Activated naive CD4-positive, alpha-beta T cell treated with Interleukin-2 at 50 U/mL for 16 hours (primary cell): ENCODE results near the gene CDK7.
"Not testable (repeated sequence)": the region's sequence is repeated elsewhere in the genome, so short reads cannot be mapped to it uniquely, and the experiment has no call there.

Source experiments
- DNase-seq: peaks from one replicate; pipeline ENCODE4 v3.0.0-alpha.2; 2020

Gene CDK7

GRCh38 chr5:69237877-69238276, 3.2 kb downstream of the CDK7 start:
- no peak for DNase-seq

DNA sequence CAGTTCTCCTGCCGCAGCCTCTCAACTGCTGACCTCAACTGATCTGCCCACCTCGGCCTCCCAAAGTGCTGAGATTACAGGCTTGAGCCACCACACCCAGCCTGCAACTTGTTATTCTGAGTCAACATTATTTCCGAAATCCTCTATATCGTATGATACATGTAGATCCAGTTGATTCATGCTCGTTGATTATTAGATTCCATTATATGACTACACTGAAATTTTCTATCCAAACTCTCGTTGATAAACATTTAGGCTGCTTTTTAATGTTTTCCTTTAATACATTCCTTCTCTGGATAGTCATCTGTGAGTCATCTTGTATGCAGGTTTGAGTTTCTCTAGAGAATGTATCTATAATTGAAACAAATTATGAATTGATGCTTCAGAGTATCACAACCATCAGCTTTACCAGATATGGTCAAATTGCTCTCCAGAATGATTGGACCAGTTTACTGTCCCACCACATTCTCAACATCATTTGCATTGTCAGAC, 4.1 kb downstream of the CDK7 start:
- DNase-seq = no peak

GRCh38 chr5:69242215-69242927, 7.7 kb downstream of the CDK7 start:
- DNase-seq = no peak

DNA sequence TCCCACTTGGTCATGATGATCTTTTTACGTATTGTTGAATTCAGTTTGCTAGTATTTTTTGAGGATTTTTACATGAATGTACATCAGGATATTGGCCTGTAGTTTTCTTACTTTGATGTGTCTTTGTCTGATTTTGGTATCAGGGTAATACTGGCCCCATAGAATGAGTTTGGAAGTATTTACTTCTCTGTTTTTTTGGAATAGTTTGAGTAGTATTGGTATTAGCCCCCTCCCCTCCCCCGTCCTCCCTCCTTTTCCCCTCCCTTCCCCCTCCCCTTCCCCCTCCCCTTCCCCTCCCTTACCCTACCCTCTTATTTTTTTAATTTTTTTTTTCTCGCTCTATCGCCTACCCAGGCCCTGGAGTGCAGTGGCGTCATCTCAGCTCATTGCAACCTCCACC, 10.3 kb downstream of the CDK7 start:
- DNase-seq = no peak

DNA sequence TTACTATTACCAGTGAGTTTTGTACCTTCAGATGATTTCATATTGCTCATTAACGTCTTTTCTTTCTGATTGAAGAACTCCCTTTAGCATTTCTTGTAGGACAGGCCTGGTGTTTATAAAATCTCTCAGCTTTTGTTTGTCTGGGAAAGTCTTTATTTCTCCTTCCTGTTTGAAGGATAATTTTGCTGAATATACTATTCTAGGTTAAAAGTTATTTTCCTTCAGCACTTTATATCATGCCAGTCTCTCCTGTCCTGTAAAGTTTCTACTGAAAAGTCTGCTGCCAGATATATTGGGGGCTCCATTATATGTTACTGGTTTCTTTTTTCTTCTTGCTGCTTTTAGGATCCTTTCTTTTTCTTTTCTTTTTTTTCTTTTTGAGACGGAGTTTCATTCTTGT, 13.3 kb downstream of the CDK7 start:
- no peak for DNase-seq

- no peak for DNase-seq
Measured at GRCh38 chr5:69250593-69250992, 15.9 kb downstream of the CDK7 start.

- DNase-seq = no peak
Measured at GRCh38 chr5:69252437-69252836, 17.8 kb downstream of the CDK7 start.

DNA sequence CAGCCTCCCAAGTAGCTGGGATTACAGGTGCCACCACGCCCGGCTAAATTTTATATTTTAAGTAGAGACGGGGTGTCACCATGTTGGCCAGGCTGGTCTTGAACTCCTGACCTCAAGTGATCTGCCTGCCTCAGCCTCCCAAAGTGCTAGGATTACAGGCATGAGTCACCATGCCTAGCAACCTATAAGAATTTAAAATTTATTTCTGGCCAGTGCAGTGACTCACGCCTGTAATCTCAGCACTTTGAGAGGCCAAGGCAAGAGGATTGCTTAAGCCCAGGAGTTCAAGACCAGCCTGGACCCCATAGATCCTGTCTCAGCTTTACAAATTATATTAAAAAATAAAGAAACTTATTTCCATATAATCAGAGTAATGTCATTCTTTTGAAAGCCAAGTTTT, 21.3 kb downstream of the CDK7 start:
- DNase-seq = not testable (repeated sequence)

DNA sequence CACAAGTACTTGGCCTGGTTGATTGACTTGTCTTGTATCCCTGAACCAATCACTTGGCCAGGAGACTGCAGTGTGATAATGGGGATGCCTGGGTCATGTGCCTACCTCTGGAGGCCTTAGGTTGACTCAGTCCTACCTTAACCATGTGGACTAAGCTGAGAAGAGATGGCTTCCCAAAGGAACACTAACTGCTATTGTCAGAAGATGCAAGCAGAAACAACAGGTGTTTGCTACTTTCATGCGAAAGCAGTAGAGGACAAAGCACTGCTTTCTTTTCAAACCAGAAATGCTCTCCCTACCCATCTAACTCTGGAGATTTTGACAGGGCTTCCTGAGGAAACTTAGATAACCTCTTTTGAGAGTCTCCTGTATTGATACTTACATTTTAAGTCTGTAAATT, 22.9 kb downstream of the CDK7 start:
- DNase-seq = no peak

DNA sequence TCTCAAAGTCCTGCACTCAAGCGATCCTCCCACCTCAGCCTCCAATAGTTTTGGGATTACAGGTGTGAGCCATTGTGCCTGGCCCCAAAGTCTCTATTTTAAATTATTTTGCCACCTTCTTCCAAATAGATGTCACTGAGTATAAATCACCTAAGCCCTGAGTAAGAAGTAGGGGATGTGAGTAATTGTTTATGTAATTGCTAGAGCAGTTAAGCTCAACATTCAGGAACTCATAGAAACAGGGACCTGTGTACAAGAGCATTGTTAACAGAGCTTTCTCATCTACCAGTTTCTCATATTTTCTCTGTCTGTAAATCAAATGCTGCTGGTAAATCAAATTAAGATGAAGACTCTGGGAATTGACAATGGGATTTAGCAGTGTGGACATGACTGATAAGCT, 26.3 kb downstream of the CDK7 start:
- DNase-seq = no peak

GRCh38 chr5:69265931-69266330, 31.2 kb downstream of the CDK7 start:
- no peak for DNase-seq

GRCh38 chr5:69268899-69269298, 34.2 kb downstream of the CDK7 start:
- no peak for DNase-seq

GRCh38 chr5:69270840-69271239, 36.2 kb downstream of the CDK7 start:
- no peak for DNase-seq

DNA sequence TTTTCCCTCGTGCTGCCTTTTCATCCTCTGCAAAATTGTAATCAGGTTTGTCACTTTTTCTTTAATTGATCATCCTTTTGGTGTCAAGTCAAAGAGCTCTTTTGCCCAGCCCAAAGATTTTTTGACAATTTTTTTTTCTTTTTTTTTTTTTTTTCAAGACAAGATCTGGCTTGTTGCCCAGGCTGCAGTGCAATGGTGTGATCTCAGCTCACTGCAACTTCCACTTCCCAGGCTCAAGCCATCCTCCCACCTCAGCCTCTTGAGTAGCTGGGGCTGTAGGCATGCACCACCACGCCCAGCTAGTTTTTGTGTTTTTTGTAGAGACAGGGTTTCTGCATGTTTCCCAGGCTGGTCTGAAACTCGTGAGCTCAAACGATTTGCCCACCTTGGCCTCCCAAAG, 36.7 kb downstream of the CDK7 start:
- no peak for DNase-seq

GRCh38 chr5:69275563-69275962, 40.9 kb downstream of the CDK7 start:
- no peak for DNase-seq

DNA sequence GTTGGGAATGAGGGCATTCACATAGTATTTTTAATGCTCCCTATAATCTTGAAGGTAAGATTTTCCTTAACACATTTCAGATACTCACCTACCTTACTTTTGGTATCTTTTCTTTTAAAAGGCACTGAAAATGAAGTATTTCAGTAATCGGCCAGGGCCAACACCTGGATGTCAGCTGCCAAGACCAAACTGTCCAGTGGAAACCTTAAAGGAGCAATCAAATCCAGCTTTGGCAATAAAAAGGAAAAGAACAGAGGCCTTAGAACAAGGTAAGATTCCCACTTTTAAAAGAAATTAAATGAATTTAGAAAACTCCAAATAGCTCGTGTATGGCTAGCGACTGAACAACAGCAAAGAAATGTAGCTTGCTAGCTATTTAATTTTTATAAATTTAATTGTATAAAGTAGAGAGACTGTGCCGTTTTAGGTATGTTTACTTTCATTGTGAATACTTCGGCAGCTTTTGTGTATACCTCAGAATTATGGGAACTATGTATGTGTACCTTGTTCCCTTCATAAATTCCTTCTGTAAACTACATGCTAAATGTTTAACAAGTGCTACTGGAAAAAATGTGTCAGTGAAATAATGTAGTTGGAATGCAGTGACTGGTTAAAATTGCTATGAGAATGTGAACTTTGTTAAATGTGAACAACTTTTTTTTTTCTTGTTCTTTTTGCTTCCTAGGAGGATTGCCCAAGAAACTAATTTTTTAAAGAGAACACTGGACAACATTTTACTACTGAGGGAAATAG, 41.9 kb downstream of the CDK7 start:
- no peak for DNase-seq

- no peak for DNase-seq
Measured at GRCh38 chr5:69279517-69279916, 44.8 kb downstream of the CDK7 start.

- no peak for DNase-seq
Measured at GRCh38 chr5:69281114-69281513, 46.4 kb downstream of the CDK7 start.

DNA sequence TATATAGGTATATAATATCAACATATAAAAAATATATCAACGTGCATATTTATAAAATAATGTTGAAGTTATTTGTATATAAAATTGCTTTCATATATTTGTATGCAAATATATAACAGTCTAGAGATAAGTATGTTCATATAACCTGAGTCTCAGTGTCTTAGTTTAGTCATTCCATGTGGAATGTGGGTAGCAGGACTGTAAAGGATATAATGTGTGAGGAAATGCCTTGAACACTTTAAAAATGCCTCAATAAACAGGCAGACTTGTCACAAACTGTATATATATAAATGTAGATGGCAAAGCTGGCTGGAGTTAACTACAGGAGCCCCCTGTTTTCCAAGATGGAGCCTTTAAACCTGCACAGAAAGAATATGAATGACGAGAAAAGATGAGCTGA, 49.5 kb downstream of the CDK7 start:
- DNase-seq = no peak

DNA sequence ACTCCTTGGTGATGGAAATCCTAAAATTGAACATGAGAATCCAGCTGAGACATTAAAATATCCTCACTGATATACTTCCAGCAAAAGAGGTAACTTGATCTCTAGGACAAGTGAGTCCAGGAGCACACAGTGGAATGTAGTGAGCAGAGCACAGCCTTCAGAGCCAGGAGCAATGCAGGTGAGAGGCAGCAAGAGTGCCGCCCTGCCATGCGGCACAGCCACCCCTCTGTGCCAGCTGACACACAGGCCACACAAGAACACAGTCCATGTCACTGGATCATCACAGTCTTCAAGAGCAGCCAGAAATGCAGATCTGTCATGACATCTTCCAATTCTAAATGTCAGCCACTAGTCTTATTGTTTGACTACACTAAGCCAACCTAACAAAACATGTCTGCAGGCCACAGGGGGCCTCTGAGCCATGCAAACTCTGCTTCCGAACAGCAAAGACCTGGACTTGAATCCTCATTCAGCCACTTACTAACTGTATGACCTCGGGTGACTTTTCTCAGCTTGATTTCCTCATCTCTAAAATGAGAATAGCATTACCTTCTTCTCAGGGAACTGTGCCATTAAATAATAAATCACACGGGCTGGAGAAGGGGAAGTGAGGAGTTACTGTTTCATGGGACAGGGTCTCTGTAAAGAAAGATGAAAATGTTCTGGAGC, 50.9 kb downstream of the CDK7 start:
- no peak for DNase-seq

DNA sequence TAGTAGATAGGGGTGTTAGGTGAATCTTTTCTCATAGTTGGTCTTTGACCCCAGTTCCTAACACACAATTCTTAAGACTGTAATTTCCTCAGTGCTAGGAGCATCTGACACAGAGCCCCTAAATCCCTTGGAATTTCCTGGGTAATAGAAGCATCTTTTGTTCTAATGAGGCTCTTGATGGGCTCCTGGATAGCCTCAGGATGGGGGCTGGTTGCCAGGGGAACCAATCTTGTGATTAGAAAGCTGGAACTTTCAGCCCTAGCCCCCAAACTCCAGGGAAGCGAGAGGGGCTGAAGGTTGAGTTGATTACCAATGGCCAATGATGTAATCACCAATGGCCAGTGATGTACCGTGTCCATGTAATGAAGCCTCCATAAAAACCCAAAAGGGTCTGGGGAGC, 53.4 kb downstream of the CDK7 start:
- DNase-seq = no peak

DNA sequence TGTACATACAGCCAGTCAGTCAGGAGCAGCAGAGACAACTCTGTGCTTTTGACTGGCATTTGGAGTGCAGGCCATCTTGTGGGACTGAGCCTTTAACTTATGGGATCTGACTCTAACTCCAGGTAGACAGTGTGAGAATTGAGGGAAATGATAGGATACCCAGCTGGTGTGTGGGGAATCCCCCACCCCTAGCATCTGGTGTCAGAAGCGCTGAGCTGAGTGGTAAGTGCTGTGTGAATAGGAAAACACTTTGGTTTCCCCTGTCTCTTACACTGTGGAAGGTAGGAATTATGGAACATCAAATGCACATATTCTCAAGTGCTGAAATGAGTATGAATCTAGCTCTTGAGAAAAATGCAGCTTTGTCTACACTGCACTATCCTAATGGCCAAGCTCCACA, 54.0 kb downstream of the CDK7 start:
- DNase-seq = no peak

DNA sequence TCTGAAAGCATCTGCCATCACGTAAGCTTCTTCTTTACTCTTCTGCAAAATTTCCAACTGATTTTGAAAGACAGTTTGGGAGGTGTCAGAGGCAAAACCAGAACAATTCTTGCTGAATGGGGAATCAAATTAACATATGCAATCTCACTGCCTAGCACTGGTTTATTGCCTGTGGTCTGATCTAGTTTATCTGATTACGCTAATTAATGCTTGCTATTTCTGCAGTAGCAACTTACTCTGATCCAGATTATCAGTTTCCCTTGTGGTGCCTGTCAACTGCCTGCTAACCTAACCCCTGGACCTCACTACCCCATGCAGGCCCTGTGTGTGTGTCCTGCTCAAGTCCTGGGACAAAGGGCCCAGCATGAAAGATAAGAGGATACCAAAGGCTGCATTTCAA, 57.6 kb downstream of the CDK7 start:
- no peak for DNase-seq

GRCh38 chr5:69293882-69294281, 59.2 kb downstream of the CDK7 start:
- DNase-seq = no peak
